G401 (cell line): ENCODE measurements around the gene BAMBI. TPM values are rescaled to one million over a fixed set of nuclear protein-coding genes. Genes with fewer than 3 reads are reported as not detected.

Source experiments
- DNase-seq: peaks from one replicate; pipeline ENCODE4 v3.0.0-alpha.2; 2015; ENCODE audit warnings: low spot score
- in situ Hi-C: cut with HindIII; loops from 2 replicates; pipeline ENCODE4 v1.10.0; 2016; ENCODE audit warnings: low sequenced_read_pairs, mixed read lengths
- total RNA-seq: library from RNA; depleted of rRNA; stranded (reverse); fragments of >200 nt; shearing (Covaris generic); gene quantifications from 2 replicates; pipeline ENCODE4 v1.2.3, GENCODE V29; 2014; rRNA removed

Gene BAMBI
- total RNA-seq, 1 experiment from 2014 or later, result 230 TPM

- in situ Hi-C loops, result no loop called here
- no peak for DNase-seq
Measured at GRCh38 chr10:28721318-28721951, 44.1 kb downstream of the BAMBI start.

- in situ Hi-C loops, result no loop called here
- peak; percentile 30 for DNase-seq
Measured at GRCh38 chr10:28722065-28722803, 44.9 kb downstream of the BAMBI start.

DNA sequence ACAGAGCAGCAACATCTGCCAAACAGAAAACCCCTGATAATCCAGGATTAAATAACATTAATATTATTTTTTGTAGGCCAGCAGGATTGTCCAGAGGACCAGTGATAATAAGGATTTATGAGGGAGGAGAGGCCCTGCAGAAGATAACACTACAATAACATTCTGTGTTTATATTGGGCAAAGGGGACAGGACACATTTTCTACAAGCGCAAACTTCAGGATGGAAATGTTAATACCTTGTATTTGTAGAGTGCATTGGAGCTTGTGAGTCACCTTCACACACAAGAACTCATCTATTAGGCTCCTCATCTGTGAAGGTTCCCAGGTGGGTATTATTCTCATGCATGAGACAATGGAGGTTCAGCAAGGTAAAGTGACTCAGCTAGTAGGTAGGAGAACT is 51.0 kb downstream of the BAMBI start:
- in situ Hi-C loops, result no loop called here
- no peak for DNase-seq

DNA sequence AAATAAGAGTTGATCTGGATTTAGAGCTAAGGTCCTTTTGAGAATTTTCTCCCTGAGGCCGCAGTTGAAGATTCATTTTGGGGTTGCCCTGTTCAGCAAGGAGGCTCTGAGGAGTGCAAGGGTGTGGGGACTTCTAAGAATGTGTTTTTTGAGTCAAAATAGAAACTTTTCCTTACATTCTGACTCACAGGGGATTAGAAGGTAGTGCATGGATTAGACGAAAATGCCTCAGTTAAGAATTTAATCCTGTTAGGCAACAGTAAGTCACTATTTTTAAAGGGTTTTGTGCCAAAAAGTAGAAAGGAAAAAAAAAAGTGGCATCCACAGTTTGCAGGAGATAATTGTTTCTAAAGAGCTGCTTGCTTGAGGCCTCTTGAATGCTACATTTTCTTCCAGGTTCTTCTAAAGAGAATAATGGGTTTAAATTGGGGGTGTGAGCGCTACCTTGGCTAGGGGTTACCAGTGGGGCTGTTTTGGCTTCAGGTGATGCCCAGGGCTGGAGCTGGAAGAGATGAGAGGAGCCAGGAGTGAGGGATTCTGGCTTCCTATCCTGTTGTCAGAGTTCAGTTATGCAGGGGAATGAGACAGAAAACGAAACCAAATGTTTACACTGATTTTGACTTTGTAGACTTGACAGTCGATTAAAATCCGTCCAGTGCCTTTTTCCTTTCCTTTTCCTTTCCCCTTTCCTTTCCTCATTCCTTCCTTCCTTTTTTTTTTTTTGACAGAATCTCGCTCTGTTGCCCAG is 52.9 kb downstream of the BAMBI start:
- peak; percentile 22 for DNase-seq
- in situ Hi-C loops, result no loop called here

DNA sequence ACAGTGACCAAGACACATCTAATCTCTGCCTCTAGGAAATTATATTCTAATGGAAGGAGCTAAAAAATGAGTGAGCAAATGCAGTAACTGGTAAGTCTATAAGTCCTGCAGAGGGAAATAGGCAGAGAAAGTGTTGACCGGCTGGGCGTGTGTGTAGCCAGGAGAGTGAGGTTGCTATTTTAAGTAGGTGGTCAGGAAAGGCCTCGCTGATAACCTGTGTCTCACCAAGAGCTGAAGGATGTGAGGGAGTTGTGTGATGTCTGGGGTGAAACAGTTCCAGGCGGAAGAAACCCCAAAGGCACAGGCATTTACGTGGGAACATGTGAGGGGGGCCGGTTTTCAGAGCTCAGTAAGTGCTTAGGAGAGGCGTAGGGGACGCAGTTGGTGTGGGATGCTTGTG is 54.8 kb downstream of the BAMBI start:
- in situ Hi-C loops, result no loop called here

More for the DNA sequence above, 54.8 kb downstream of the BAMBI start:
- no peak for DNase-seq

Other genes with a start within 250 kb of the BAMBI start
- gene WAC, start 144.4 kb upstream of the BAMBI start, total RNA-seq, result 33.5 and 56.5 TPM in 2 replicates